Naive thymus-derived CD8-positive, alpha-beta T cell (primary cell): Measurements from ENCODE around the gene ATXN7L2. TPM values are rescaled to one million over a fixed set of nuclear protein-coding genes. Genes with fewer than 3 reads are reported as not detected.

Source experiments
- ATAC-seq, 2 donors: fragments of 150-1000 bp; cut with Tn5 transposase in 1 of 2; sonication (Bioruptor Pico), chemical (Tn5 transposase) in 1 of 2; 1 replicate in 1 of 2; 2 replicates in 1 of 2; pipeline ENCODE4 v1.10.0; 2021; ENCODE audit warnings: mild to moderate bottlenecking in 2 of 2, moderate library complexity in 2 of 2
- POLR2A ChIA-PET: fragments of 350-600 bp; sonication (Branson Sonifier 250); formaldehyde crosslinking; loops from one replicate; lab custom pipeline; 2021; ENCODE audit warnings: antibody characterized with exemption; lab: Charles Lee
- DNase-seq, 10 donors: peaks; one replicate each; pipeline versions ENCODE4 v3.0.0 to v3.0.0-alpha.2; 2020 to 2022
- H3K27ac Mint-ChIP-seq, 10 donors: one replicate each; pipeline ENCODE4 v1.8.0; 2020 to 2022; ENCODE audit warnings: mild to moderate bottlenecking in 10 of 10, mixed read lengths in 10 of 10, moderate library complexity in 4 of 10, inconsistent platforms in 1 of 10
- H3K27me3 Mint-ChIP-seq, 5 donors: one replicate each; pipeline ENCODE4 v1.8.0; 2021 to 2022; ENCODE audit warnings: mixed read lengths in 5 of 5
- H3K36me3 Mint-ChIP-seq, 3 donors: one replicate each; pipeline ENCODE4 v1.8.0; 2020 to 2022; ENCODE audit warnings: mixed read lengths in 3 of 3, mild to moderate bottlenecking in 2 of 3, inconsistent platforms in 1 of 3
- H3K4me1 Mint-ChIP-seq, 4 donors: one replicate each; pipeline ENCODE4 v1.8.0; 2021 to 2022; ENCODE audit warnings: mixed read lengths in 4 of 4
- H3K4me3 Mint-ChIP-seq, 10 donors: one replicate each; pipeline ENCODE4 v1.8.0; 2020 to 2022; ENCODE audit warnings: mild to moderate bottlenecking in 10 of 10, mixed read lengths in 10 of 10, moderate library complexity in 6 of 10, inconsistent platforms in 1 of 10
- H3K9me3 Mint-ChIP-seq, 9 donors: one replicate each; pipeline ENCODE4 v1.8.0; 2020 to 2022; ENCODE audit warnings: mixed read lengths in 9 of 9, mild to moderate bottlenecking in 3 of 9, inconsistent platforms in 1 of 9, moderate library complexity in 1 of 9
- polyA plus RNA-seq, 3 donors: library from polyadenylated mRNA; unstranded; fragments of 300-500 nt; fragmentation: Illumina TruSeq; gene quantifications; one replicate each; pipeline ENCODE4 v1.2.3, GENCODE V29; 2021
- total RNA-seq, 8 experiments: library from RNA in 2 of 8; stranded (reverse) in 2 of 8; gene quantifications; one replicate each; pipeline ENCODE4 v1.2.3 and lab custom pipeline; 2021 to 2026

Gene ATXN7L2
- total and polyA plus RNA-seq, 5 experiments from 2014 or later, result 4.3 to 14.1 (median 10.7) TPM

- Mint-ChIP-seq H3K9me3 (no peaks in the 10 kb centered on the region), H3K4me1 (peaks cover 11 to 26% (median 19%) of the 10 kb centered on the region in 4 donors), H3K27me3 (peaks cover 4 to 51% (median 35%) of the 10 kb centered on the region in 5 donors), H3K27ac (peak overlapping the region in 1 of 10 donors; percentile 53), H3K36me3 (peaks cover 0 to 4% (median 0%) of the 10 kb centered on the region in 3 donors), H3K4me3 (no peak overlapping the region)
- DNase-seq, result no peak
- POLR2A ChIA-PET, result interaction anchor here (1.2 kb wide), 1 partner anchor 70 kb away, joined by 4 read pairs; the partner anchor contains the start of gene GNAI3
- no peak for ATAC-seq
Measured at GRCh38 chr1:109479311-109479710, 4.4 kb upstream of the ATXN7L2 start.

- DNase-seq (no peak), ATAC-seq (no peak)
- Mint-ChIP-seq H3K4me1 (peaks cover 16 to 32% (median 25%) of the 10 kb centered on the region in 4 donors), H3K4me3 (no peak overlapping the region), H3K9me3 (no peaks in the 10 kb centered on the region), H3K27ac (peak overlapping the region in 1 of 10 donors; percentile 39), H3K27me3 (peaks cover 2 to 49% (median 31%) of the 10 kb centered on the region in 5 donors), H3K36me3 (peaks cover 0 to 4% (median 0%) of the 10 kb centered on the region in 3 donors)
- POLR2A ChIA-PET, result no interaction called here
Measured at GRCh38 chr1:109479901-109480300, 3.8 kb upstream of the ATXN7L2 start.

- Mint-ChIP-seq H3K9me3 (no peaks in the 10 kb centered on the region), H3K4me1 (peaks cover 22 to 46% (median 35%) of the 10 kb centered on the region in 4 donors), H3K27ac (no peak overlapping the region), H3K36me3 (peaks cover 0 to 4% (median 0%) of the 10 kb centered on the region in 3 donors), H3K27me3 (peaks cover 2 to 32% (median 20%) of the 10 kb centered on the region in 5 donors), H3K4me3 (peak overlapping the region in 1 of 10 donors; percentile 7)
- no peak for ATAC-seq
- no peak for DNase-seq
- POLR2A ChIA-PET, result interaction anchor here (0.6 to 3.9 kb wide), 4 partner anchors 10 to 29 kb away, joined by 3 to 34 read pairs (median 4); no protein-coding TSS in a partner anchor
Measured at GRCh38 chr1:109481646-109482045, 2.1 kb upstream of the ATXN7L2 start.

- Mint-ChIP-seq H3K27ac (peak overlapping the region in 7 of 10 donors; percentile 9 to 92 (median 40)), H3K4me1 (peaks cover 22 to 47% (median 35%) of the 10 kb centered on the region in 4 donors), H3K4me3 (peak overlapping the region in 9 of 10 donors; percentile 27 to 98 (median 90)), H3K9me3 (no peaks in the 10 kb centered on the region), H3K27me3 (peaks cover 2 to 27% (median 17%) of the 10 kb centered on the region in 5 donors), H3K36me3 (peaks cover 0 to 5% (median 0%) of the 10 kb centered on the region in 3 donors)
- POLR2A ChIA-PET, result interaction anchor here (0.6 to 4.9 kb wide), 6 partner anchors 10 to 57 kb away, joined by 5 to 55 read pairs (median 30); partner anchors contain the start of genes CYB561D1 and PSMA5
- ATAC-seq (no peak), DNase-seq (no peak)
Measured at GRCh38 chr1:109482242-109482641, 1.5 kb upstream of the ATXN7L2 start.

GRCh38 chr1:109482791-109483671 lies 674 bp upstream of the ATXN7L2 start:
- peak overlapping the region; percentile 88 to 99 (median 96) for H3K4me3 Mint-ChIP-seq
- DNase-seq (peak in 7 of 10 donors; percentile 20 to 80 (median 34)), ATAC-seq (peak; percentile 65 to 76)
- no peaks in the 10 kb centered on the region for H3K9me3 Mint-ChIP-seq
- peak overlapping the region; percentile 87 to 96 (median 92) for H3K27ac Mint-ChIP-seq
- peaks cover 2 to 19% (median 10%) of the 10 kb centered on the region in 5 donors for H3K27me3 Mint-ChIP-seq
- H3K4me1 Mint-ChIP-seq, result peaks cover 22 to 47% (median 37%) of the 10 kb centered on the region in 4 donors
- H3K36me3 Mint-ChIP-seq, result peaks cover 0 to 8% (median 0%) of the 10 kb centered on the region in 3 donors
- POLR2A ChIA-PET, result interaction anchor here (0.6 to 4.9 kb wide), 22 partner anchors 10 to 601 kb away, joined by 3 to 55 read pairs (median 6); partner anchors contain the start of genes AHCYL1, AMIGO1, CELSR2 and CYB561D1

GRCh38 chr1:109484519-109484975 lies 842 bp downstream of the ATXN7L2 start:
- Mint-ChIP-seq H3K36me3 (peaks cover 0 to 13% (median 0%) of the 10 kb centered on the region in 3 donors), H3K27ac (peak overlapping the region; percentile 85 to 96 (median 91)), H3K4me1 (peaks cover 22 to 41% (median 35%) of the 10 kb centered on the region in 4 donors), H3K27me3 (peaks cover 0 to 7% (median 4%) of the 10 kb centered on the region in 5 donors), H3K9me3 (no peaks in the 10 kb centered on the region), H3K4me3 (peak overlapping the region; percentile 88 to 99 (median 96))
- POLR2A ChIA-PET, result interaction anchor here (0.6 to 4.9 kb wide), 17 partner anchors 9 to 835 kb away, joined by 3 to 55 read pairs (median 6); partner anchors contain the start of genes AMIGO1, CELSR2, CYB561D1 and GNAI3
- DNase-seq (peak in 1 of 10 donors; percentile 59), ATAC-seq (no peak)

- POLR2A ChIA-PET, result interaction anchor here (1.1 to 4.9 kb wide), 8 partner anchors 9 to 63 kb away, joined by 3 to 55 read pairs (median 22); partner anchors contain the start of genes CYB561D1, GNAI3 and PSMA5
- ATAC-seq (no peak), DNase-seq (peak in 1 of 10 donors; percentile 18)
- peaks cover 0 to 16% (median 0%) of the 10 kb centered on the region in 3 donors for H3K36me3 Mint-ChIP-seq
- peaks cover 22 to 41% (median 35%) of the 10 kb centered on the region in 4 donors for H3K4me1 Mint-ChIP-seq
- peak overlapping the region; percentile 88 to 99 (median 96) for H3K4me3 Mint-ChIP-seq
- peaks cover 0 to 6% (median 0%) of the 10 kb centered on the region in 5 donors for H3K27me3 Mint-ChIP-seq
- peak overlapping the region; percentile 85 to 96 (median 91) for H3K27ac Mint-ChIP-seq
- H3K9me3 Mint-ChIP-seq, result no peaks in the 10 kb centered on the region
Measured at GRCh38 chr1:109485001-109485400, 1.3 kb downstream of the ATXN7L2 start.

GRCh38 chr1:109487261-109487660 lies 3.6 kb downstream of the ATXN7L2 start:
- Mint-ChIP-seq H3K4me3 (no peak overlapping the region), H3K4me1 (peaks cover 26 to 47% (median 39%) of the 10 kb centered on the region in 4 donors), H3K36me3 (peaks cover 0 to 19% (median 0%) of the 10 kb centered on the region in 3 donors), H3K27me3 (no peaks in the 10 kb centered on the region), H3K9me3 (no peaks in the 10 kb centered on the region), H3K27ac (no peak overlapping the region)
- no peak for ATAC-seq
- no peak for DNase-seq
- POLR2A ChIA-PET, result interaction anchor here (0.8 to 19.1 kb wide), 4 partner anchors 9 to 44 kb away, joined by 3 to 337 read pairs (median 30); partner anchors contain the start of gene AMIGO1

GRCh38 chr1:109488201-109488600 lies 4.5 kb downstream of the ATXN7L2 start:
- no peak for DNase-seq
- Mint-ChIP-seq H3K9me3 (no peaks in the 10 kb centered on the region), H3K36me3 (peaks cover 0 to 19% (median 0%) of the 10 kb centered on the region in 3 donors), H3K27me3 (no peaks in the 10 kb centered on the region), H3K4me1 (peaks cover 22 to 38% (median 32%) of the 10 kb centered on the region in 4 donors), H3K27ac (no peak overlapping the region), H3K4me3 (no peak overlapping the region)
- no peak for ATAC-seq
- POLR2A ChIA-PET, result interaction anchor here (0.8 to 19.1 kb wide), 3 partner anchors 9 to 20 kb away, joined by 3 to 337 read pairs (median 5); partner anchors contain the start of gene AMIGO1

GRCh38 chr1:109488696-109489095 lies 5.0 kb downstream of the ATXN7L2 start:
- peak overlapping the region in 1 of 10 donors; percentile 32 for H3K4me3 Mint-ChIP-seq
- no peak overlapping the region for H3K27ac Mint-ChIP-seq
- H3K9me3 Mint-ChIP-seq, result no peaks in the 10 kb centered on the region
- H3K36me3 Mint-ChIP-seq, result peaks cover 0 to 19% (median 0%) of the 10 kb centered on the region in 3 donors
- POLR2A ChIA-PET, result interaction anchor here (19.1 to 22.6 kb wide), 2 partner anchors 20 to 45 kb away, joined by 337 to 462 read pairs; partner anchors contain the start of genes AMIGO1 and GPR61
- DNase-seq (no peak), ATAC-seq (no peak)
- H3K27me3 Mint-ChIP-seq, result no peaks in the 10 kb centered on the region
- peaks cover 18 to 39% (median 30%) of the 10 kb centered on the region in 4 donors for H3K4me1 Mint-ChIP-seq

GRCh38 chr1:109490029-109490933 lies 6.6 kb downstream of the ATXN7L2 start:
- ATAC-seq (peak; percentile 19 to 24), DNase-seq (peak; percentile 46 to 83 (median 70))
- H3K4me1 Mint-ChIP-seq, result peaks cover 12 to 41% (median 31%) of the 10 kb centered on the region in 4 donors
- H3K27me3 Mint-ChIP-seq, result no peaks in the 10 kb centered on the region
- H3K27ac Mint-ChIP-seq, result peak overlapping the region in 3 of 10 donors; percentile 19 to 56 (median 41)
- H3K4me3 Mint-ChIP-seq, result peak overlapping the region in 2 of 10 donors; percentile 30 to 75
- no peaks in the 10 kb centered on the region for H3K9me3 Mint-ChIP-seq
- peaks cover 0 to 21% (median 0%) of the 10 kb centered on the region in 3 donors for H3K36me3 Mint-ChIP-seq
- POLR2A ChIA-PET, result interaction anchor here (0.8 to 22.6 kb wide), 5 partner anchors 18 to 390 kb away, joined by 3 to 462 read pairs (median 4); partner anchors contain the start of genes AMIGO1, GNAI3, GPR61 and PSMA5
